ENCODE measurements around the gene CDKN1A.

The CDKN1A gene

DNA sequence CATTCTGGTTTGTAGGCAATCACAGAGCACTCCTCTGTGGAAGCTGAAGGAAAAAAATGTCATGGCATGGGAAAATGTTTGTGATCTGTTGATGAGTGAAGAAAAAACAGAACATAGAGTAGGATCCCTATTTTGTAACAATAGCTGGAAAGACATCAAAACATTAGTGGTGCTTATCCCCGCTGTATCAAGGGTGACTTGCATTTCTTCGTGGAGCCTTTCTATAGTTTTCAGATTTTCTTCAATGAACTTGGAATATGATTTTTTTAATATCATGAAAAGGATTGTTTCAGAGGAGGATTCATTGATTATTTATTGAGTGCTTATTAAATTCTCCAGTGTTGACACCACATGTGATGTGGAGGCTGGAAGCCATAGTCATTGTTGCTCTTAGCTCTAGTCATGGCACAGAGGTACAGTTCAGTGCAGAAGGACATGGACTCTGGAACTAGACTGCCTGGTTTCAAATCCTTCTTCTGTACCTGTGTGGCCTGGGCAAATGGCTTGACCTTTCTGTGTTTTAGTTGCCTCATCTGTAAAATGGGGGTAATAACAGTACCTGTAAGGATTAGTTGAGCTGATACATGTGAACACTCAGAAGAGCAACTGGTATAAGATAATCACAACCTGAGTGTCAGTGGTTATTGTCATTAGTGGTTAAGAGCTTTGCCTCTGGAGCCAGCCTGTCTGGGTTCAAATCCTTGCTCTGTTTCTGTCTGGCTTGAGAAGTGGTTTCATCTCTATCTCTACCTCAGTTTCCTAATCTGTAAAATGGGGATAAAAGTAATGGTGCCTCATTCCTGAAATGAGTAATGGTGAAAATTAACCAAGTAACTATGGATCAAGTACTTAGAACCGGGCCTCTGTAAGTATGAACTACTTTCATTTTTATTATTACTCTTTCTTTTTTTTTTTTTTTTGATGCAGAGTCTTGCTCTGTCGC, 14.7 kb upstream of the CDKN1A start:
- no peak for DNase-seq (ENCODE audit: low read depth in 1 of 2, low spot score in 1 of 2)
- Histone ChIP-seq H3K27me3 (ENCODE audit: insufficient read depth, poor library complexity, severe bottlenecking) (no peaks in the 10 kb centered on the region), H3K27ac (replicated peaks) (no peak overlapping the region), H3K4me3 (replicated peaks; ENCODE audit: insufficient read depth, low read length) (no peak overlapping the region)
- TF ChIP-seq, protein P1, sequence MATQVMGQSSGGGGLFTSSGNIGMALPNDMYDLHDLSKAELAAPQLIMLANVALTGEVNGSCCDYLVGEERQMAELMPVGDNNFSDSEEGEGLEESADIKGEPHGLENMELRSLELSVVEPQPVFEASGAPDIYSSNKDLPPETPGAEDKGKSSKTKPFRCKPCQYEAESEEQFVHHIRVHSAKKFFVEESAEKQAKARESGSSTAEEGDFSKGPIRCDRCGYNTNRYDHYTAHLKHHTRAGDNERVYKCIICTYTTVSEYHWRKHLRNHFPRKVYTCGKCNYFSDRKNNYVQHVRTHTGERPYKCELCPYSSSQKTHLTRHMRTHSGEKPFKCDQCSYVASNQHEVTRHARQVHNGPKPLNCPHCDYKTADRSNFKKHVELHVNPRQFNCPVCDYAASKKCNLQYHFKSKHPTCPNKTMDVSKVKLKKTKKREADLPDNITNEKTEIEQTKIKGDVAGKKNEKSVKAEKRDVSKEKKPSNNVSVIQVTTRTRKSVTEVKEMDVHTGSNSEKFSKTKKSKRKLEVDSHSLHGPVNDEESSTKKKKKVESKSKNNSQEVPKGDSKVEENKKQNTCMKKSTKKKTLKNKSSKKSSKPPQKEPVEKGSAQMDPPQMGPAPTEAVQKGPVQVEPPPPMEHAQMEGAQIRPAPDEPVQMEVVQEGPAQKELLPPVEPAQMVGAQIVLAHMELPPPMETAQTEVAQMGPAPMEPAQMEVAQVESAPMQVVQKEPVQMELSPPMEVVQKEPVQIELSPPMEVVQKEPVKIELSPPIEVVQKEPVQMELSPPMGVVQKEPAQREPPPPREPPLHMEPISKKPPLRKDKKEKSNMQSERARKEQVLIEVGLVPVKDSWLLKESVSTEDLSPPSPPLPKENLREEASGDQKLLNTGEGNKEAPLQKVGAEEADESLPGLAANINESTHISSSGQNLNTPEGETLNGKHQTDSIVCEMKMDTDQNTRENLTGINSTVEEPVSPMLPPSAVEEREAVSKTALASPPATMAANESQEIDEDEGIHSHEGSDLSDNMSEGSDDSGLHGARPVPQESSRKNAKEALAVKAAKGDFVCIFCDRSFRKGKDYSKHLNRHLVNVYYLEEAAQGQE (IDR thresholded peaks at IDR 0.05; ENCODE audit: insufficient replicate concordance, low read depth): no peak
- no peak for TF ChIP-seq SPI1 (IDR thresholded peaks at IDR 0.05; ENCODE audit: borderline replicate concordance, low read depth)
- TF ChIP-seq POLR2AphosphoS5 (IDR thresholded peaks at IDR 0.05; ENCODE audit: low read depth): no peak
- TF ChIP-seq, protein P2, sequence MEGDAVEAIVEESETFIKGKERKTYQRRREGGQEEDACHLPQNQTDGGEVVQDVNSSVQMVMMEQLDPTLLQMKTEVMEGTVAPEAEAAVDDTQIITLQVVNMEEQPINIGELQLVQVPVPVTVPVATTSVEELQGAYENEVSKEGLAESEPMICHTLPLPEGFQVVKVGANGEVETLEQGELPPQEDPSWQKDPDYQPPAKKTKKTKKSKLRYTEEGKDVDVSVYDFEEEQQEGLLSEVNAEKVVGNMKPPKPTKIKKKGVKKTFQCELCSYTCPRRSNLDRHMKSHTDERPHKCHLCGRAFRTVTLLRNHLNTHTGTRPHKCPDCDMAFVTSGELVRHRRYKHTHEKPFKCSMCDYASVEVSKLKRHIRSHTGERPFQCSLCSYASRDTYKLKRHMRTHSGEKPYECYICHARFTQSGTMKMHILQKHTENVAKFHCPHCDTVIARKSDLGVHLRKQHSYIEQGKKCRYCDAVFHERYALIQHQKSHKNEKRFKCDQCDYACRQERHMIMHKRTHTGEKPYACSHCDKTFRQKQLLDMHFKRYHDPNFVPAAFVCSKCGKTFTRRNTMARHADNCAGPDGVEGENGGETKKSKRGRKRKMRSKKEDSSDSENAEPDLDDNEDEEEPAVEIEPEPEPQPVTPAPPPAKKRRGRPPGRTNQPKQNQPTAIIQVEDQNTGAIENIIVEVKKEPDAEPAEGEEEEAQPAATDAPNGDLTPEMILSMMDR (IDR thresholded peaks at IDR 0.05; ENCODE audit: insufficient read depth, low read length): no peak

DNA sequence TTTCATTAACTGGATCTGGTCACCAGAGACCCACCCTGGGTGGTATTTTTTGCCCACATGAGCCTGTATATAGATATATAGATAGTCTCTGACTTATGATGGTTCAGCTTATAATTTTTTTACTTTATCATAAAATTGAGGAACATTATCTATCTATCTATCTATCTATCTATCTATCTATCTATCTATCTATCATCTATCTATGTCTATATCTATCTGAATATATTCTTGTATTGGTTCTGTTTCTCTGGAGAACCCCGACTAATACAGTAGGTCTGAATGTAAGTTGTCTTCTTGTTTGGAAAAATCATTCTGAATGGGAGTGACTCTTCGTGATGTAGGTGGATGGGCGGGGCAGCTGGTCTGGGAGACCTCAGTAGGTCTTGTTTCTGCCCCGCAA, 13.3 kb upstream of the CDKN1A start:
- DNase-seq (ENCODE audit: low read depth in 1 of 2, low spot score in 1 of 2): no peak
- no peak overlapping the region for H3K4me3 ChIP-seq (replicated peaks; ENCODE audit: insufficient read depth, low read length)
- H3K27ac ChIP-seq (replicated peaks): no peak overlapping the region
- no peak for TF ChIP-seq GABPA (IDR thresholded peaks at IDR 0.05; ENCODE audit: low read depth)
- TF ChIP-seq, protein P1 (IDR thresholded peaks at IDR 0.05; ENCODE audit: insufficient replicate concordance, low read depth): no peak
- TF ChIP-seq, protein P2 (IDR thresholded peaks at IDR 0.05; ENCODE audit: insufficient read depth, low read length): no peak
- TF ChIP-seq POLR2AphosphoS5 (IDR thresholded peaks at IDR 0.05; ENCODE audit: low read depth): no peak
- no peak for TF ChIP-seq SPI1 (IDR thresholded peaks at IDR 0.05; ENCODE audit: borderline replicate concordance, low read depth)
- H3K27me3 ChIP-seq (ENCODE audit: insufficient read depth, poor library complexity, severe bottlenecking): no peaks in the 10 kb centered on the region

DNA sequence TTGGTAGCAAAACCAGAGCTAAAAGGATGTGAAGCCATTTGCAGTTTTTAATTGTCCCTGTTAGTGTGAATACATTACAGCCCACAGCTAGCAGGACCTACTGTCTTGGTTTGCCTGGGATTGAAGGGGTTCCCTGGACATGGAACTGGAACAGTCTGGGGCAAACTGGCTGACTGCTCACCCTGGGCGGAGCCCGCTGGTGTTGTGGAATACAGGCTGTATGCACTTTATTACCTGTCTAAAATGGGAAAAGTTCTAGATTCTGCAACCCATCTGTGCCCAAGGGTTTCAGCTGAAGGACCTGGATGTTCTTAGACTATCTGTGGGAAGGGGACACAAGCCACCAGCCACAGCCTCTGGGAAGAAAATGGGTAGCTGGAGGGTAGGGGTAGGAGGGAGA, 12.2 kb upstream of the CDKN1A start:
- Histone ChIP-seq H3K27me3 (ENCODE audit: insufficient read depth, poor library complexity, severe bottlenecking) (no peaks in the 10 kb centered on the region), H3K4me3 (replicated peaks; ENCODE audit: insufficient read depth, low read length) (no peak overlapping the region), H3K27ac (replicated peaks) (no peak overlapping the region)
- TF ChIP-seq GABPA (IDR thresholded peaks at IDR 0.05; ENCODE audit: low read depth) (no peak), POLR2AphosphoS5 (IDR thresholded peaks at IDR 0.05; ENCODE audit: low read depth) (no peak), SPI1 (IDR thresholded peaks at IDR 0.05; ENCODE audit: borderline replicate concordance, low read depth) (no peak)
- TF ChIP-seq, protein P2 (IDR thresholded peaks at IDR 0.05; ENCODE audit: insufficient read depth, low read length): no peak
- TF ChIP-seq, protein P1 (IDR thresholded peaks at IDR 0.05; ENCODE audit: insufficient replicate concordance, low read depth): no peak
- DNase-seq (ENCODE audit: low read depth in 1 of 2, low spot score in 1 of 2): no peak
